ENCODE results near the gene AMT.

AMT gene

DNA sequence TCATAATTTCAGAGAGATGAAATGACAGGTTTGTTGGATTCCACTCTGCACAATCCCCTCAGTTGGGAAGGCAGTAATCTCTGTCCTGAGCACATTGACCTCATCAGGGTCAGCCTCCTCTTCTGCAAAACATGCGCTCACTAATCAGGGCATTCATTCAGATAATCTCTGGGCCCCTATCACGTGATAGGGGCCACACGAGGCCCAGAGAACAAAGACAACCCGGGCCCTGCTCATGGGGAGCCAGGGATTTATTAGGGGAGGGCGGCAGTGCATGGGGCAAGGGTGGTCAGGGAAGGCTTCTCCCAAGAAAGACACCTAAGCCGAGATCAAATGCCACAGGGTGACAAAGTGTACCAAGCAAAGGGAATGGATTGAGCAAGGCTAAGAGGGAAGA is 8.9 kb downstream of the AMT start:
- TF ChIP-seq TAF1 (IDR thresholded peaks at IDR 0.05; ENCODE audit: borderline replicate concordance, insufficient read depth, low read length) (no peak), FOXP2 (optimal IDR thresholded peaks at IDR 0.05; ENCODE audit: borderline replicate concordance, extremely low read depth, extremely low read length, insufficient read depth) (no peak), SIN3A (IDR thresholded peaks at IDR 0.05; ENCODE audit: borderline replicate concordance, insufficient read depth, low read length) (no peak), POLR2AphosphoS5 (IDR thresholded peaks at IDR 0.05; ENCODE audit: low read depth, low read length) (no peak)
- TF ChIP-seq, protein P1, sequence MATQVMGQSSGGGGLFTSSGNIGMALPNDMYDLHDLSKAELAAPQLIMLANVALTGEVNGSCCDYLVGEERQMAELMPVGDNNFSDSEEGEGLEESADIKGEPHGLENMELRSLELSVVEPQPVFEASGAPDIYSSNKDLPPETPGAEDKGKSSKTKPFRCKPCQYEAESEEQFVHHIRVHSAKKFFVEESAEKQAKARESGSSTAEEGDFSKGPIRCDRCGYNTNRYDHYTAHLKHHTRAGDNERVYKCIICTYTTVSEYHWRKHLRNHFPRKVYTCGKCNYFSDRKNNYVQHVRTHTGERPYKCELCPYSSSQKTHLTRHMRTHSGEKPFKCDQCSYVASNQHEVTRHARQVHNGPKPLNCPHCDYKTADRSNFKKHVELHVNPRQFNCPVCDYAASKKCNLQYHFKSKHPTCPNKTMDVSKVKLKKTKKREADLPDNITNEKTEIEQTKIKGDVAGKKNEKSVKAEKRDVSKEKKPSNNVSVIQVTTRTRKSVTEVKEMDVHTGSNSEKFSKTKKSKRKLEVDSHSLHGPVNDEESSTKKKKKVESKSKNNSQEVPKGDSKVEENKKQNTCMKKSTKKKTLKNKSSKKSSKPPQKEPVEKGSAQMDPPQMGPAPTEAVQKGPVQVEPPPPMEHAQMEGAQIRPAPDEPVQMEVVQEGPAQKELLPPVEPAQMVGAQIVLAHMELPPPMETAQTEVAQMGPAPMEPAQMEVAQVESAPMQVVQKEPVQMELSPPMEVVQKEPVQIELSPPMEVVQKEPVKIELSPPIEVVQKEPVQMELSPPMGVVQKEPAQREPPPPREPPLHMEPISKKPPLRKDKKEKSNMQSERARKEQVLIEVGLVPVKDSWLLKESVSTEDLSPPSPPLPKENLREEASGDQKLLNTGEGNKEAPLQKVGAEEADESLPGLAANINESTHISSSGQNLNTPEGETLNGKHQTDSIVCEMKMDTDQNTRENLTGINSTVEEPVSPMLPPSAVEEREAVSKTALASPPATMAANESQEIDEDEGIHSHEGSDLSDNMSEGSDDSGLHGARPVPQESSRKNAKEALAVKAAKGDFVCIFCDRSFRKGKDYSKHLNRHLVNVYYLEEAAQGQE (IDR thresholded peaks at IDR 0.05; ENCODE audit: insufficient read depth in 1 of 2, low read depth in 2 of 2, low read length in 2 of 2) = no peak

DNA sequence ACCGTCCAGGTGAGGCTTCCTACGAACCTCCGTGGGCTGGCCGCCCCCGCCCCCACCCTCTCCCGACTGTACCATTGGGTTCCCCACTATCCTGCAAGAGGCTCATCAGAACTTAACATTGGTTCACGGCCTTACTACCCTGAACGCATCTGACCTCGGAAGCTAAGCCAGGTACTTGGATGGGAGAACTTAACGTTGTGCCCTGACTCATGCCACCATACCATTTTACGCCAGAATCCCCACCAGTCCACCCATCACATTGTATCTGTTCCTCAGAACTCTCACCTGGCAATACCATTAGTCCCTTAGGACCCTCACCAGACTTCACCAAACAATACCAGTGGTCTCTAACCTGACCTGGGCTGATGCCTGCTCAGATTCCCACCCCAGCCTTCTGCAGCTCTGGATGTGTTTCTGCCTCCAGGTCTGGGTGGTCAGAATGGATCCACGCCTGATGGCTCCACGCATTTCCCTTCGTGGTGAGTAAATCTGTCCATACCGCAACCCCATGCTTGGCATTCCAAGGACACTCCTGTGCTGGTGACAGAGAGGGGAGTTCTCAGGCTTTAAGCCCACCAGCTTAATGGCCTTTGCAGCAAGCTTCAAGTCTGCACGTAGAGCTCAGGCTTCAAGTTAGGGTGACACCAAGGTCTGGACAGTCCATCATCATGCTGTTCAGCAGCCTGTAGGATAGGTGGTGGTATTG is 9.5 kb downstream of the AMT start:
- TF ChIP-seq TAF1 (IDR thresholded peaks at IDR 0.05; ENCODE audit: borderline replicate concordance, insufficient read depth, low read length) (no peak), POLR2AphosphoS5 (IDR thresholded peaks at IDR 0.05; ENCODE audit: low read depth, low read length) (no peak), FOXP2 (optimal IDR thresholded peaks at IDR 0.05; ENCODE audit: borderline replicate concordance, extremely low read depth, extremely low read length, insufficient read depth) (no peak), SIN3A (IDR thresholded peaks at IDR 0.05; ENCODE audit: borderline replicate concordance, insufficient read depth, low read length) (no peak)
- TF ChIP-seq, protein P1 (IDR thresholded peaks at IDR 0.05; ENCODE audit: insufficient read depth in 1 of 2, low read depth in 2 of 2, low read length in 2 of 2) = no peak

DNA sequence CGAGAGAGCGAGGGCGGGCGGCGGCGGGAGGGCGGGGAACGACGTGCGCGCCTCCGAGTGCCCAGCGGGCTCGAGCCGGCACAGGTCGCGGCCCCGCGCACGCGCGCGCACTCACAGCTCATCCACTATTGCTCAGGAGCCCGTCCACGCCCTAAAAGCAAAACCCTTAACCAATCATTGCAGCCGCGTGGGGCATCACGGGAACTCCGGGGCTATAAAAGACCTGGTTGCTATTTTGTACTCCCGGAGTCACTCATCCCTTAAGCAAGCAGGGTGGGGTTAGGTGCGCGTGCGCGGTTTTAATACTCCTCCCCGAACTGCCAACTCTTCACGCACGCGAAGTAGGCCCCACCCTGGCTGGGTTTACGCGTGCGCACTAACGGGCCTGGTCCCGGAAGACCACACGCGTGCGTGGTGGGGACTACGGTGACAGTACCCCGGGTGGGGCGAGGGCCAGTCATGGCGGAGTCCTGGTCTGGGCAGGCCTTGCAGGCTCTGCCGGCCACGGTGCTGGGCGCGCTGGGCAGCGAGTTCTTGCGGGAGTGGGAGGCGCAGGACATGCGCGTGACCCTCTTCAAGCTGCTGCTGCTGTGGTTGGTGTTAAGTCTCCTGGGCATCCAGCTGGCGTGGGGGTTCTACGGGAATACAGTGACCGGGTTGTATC is 10.2 kb downstream of the AMT start, which contains the start of the genes RHOA and TCTA:
TSS of gene RHOA (minus strand) at position 9 of the 664 bp plus-strand sequence. CDS start 36,387 bp downstream, outside the sequence.
TSS of gene TCTA (plus strand) at position 456 of the 664 bp plus-strand sequence. CDS start at position 460, 4 bp downstream.
- TF ChIP-seq TAF1 (IDR thresholded peaks at IDR 0.05; ENCODE audit: borderline replicate concordance, insufficient read depth, low read length) (peak; percentile 42; the same call in 1 of the 2 replicates), SIN3A (IDR thresholded peaks at IDR 0.05; ENCODE audit: borderline replicate concordance, insufficient read depth, low read length) (peak; percentile 8; the same call in 1 of the 2 replicates), FOXP2 (optimal IDR thresholded peaks at IDR 0.05; ENCODE audit: borderline replicate concordance, extremely low read depth, extremely low read length, insufficient read depth) (no peak), POLR2AphosphoS5 (IDR thresholded peaks at IDR 0.05; ENCODE audit: low read depth, low read length) (peak; percentile 96)
- TF ChIP-seq, protein P1 (IDR thresholded peaks at IDR 0.05; ENCODE audit: insufficient read depth in 1 of 2, low read depth in 2 of 2, low read length in 2 of 2) = 0 out of 4 replicates have a peak, but pooled peaks of 1 of the 2 experiments have one; percentile 46

DNA sequence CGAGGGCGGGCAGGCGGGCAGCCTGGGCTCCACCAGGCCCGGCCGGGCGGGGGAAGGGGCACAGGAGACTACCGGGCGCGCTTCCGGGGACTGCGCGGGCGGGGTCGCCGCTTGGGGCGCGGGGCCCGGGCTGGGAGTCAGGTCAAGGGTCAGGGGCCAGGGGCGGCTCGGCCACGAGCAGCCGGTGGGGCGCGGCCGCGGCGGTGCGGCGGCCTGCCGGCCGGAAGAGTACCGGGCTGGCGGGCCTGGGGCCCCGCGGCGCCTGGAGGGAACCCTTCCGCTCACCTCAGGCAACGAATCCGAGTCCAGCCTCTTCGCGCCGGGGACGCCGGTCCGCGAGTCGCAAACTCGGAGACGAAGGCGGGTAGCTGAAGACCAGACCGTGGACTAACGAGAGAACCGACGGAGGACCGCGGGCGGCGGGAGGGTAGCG is 10.7 kb downstream of the AMT start:
- TF ChIP-seq, protein P1 (IDR thresholded peaks at IDR 0.05; ENCODE audit: insufficient read depth in 1 of 2, low read depth in 2 of 2, low read length in 2 of 2) = no peak

Data from PFSK-1 (cell line).